HEK293 (cell line): Measurements from ENCODE around the gene WDR11.

ENCODE experiments used
- FEZF1 ChIP-seq: fragments of 450-650 bp; formaldehyde crosslinking; IDR thresholded peaks from 2 replicates; pipeline ENCODE4 v1.5.1; 2016; ENCODE audit warnings: missing biosample characterization, missing genetic modification characterization
- MYNN ChIP-seq: fragments of 450-650 bp; formaldehyde crosslinking; IDR thresholded peaks from 2 replicates; pipeline ENCODE4 v1.5.1; 2016; ENCODE audit warnings: missing biosample characterization, missing genetic modification characterization, borderline replicate concordance
- ZBTB20 ChIP-seq: fragments of 450-650 bp; formaldehyde crosslinking; IDR thresholded peaks from 2 replicates; pipeline ENCODE4 v1.5.1; 2016; ENCODE audit warnings: missing biosample characterization, missing genetic modification characterization
- ZFP69B ChIP-seq: fragments of 450-650 bp; formaldehyde crosslinking; IDR thresholded peaks from 2 replicates; pipeline ENCODE4 v1.5.1; 2016; ENCODE audit warnings: missing biosample characterization, missing genetic modification characterization
- ZNF112 ChIP-seq: fragments of 450-650 bp; formaldehyde crosslinking; IDR thresholded peaks from 2 replicates; pipeline ENCODE4 v1.5.0; 2017; ENCODE audit warnings: missing biosample characterization, missing genetic modification characterization
- ZNF133 ChIP-seq: fragments of 450-650 bp; formaldehyde crosslinking; IDR thresholded peaks from 2 replicates; pipeline ENCODE4 v1.5.1; 2016; ENCODE audit warnings: missing biosample characterization, missing genetic modification characterization
- ZNF155 ChIP-seq: fragments of 450-650 bp; formaldehyde crosslinking; IDR thresholded peaks from 2 replicates; pipeline ENCODE4 v1.5.1; 2016; ENCODE audit warnings: missing biosample characterization, missing genetic modification characterization
- ZNF211 ChIP-seq: fragments of 450-650 bp; formaldehyde crosslinking; IDR thresholded peaks from 2 replicates; pipeline ENCODE4 v1.5.1; 2016; ENCODE audit warnings: low read depth, missing biosample characterization, missing genetic modification characterization
- ZNF266 ChIP-seq: fragments of 450-650 bp; formaldehyde crosslinking; IDR thresholded peaks from 2 replicates; pipeline ENCODE4 v1.5.1; 2016; ENCODE audit warnings: missing biosample characterization, missing genetic modification characterization, low read depth
- ZNF394 ChIP-seq: fragments of 450-650 bp; formaldehyde crosslinking; IDR thresholded peaks from 2 replicates; pipeline ENCODE4 v1.5.1; 2016; ENCODE audit warnings: missing biosample characterization, missing genetic modification characterization, mild to moderate bottlenecking, moderate library complexity, borderline replicate concordance
- ZNF473 ChIP-seq: fragments of 450-650 bp; formaldehyde crosslinking; IDR thresholded peaks from 2 replicates; pipeline ENCODE4 v1.5.1; 2017; ENCODE audit warnings: missing biosample characterization, missing genetic modification characterization
- ZNF549 ChIP-seq: fragments of 450-650 bp; IDR thresholded peaks from 2 replicates; pipeline ENCODE4 v1.5.1; 2018; ENCODE audit warnings: missing biosample characterization, missing genetic modification characterization, mild to moderate bottlenecking, inconsistent platforms, moderate library complexity
- ZNF654 ChIP-seq: fragments of 450-650 bp; formaldehyde crosslinking; IDR thresholded peaks from 2 replicates; pipeline ENCODE4 v1.5.1; 2016; ENCODE audit warnings: low read depth, missing biosample characterization, missing genetic modification characterization
- ZNF843 ChIP-seq: fragments of 450-650 bp; formaldehyde crosslinking; IDR thresholded peaks from 2 replicates; pipeline ENCODE4 v1.5.1; 2016; ENCODE audit warnings: missing biosample characterization, missing genetic modification characterization
- TF ChIP-seq, protein P1 (sequence below): fragments of 450-650 bp; formaldehyde crosslinking; IDR thresholded peaks from 2 replicates; pipeline ENCODE4 v1.5.0; 2017; ENCODE audit warnings: missing biosample characterization, missing genetic modification characterization, borderline replicate concordance
- TF ChIP-seq, protein P2 (sequence below): fragments of 450-650 bp; formaldehyde crosslinking; IDR thresholded peaks from 2 replicates; pipeline ENCODE4 v1.5.1; 2016; ENCODE audit warnings: missing biosample characterization, missing genetic modification characterization
- TF ChIP-seq, protein P3 (sequence below): fragments of 450-650 bp; formaldehyde crosslinking; IDR thresholded peaks from 2 replicates; pipeline ENCODE4 v1.5.1; 2017; ENCODE audit warnings: missing biosample characterization, mild to moderate bottlenecking, missing genetic modification characterization, moderate library complexity
- TF ChIP-seq, protein P4 (sequence below): fragments of 450-650 bp; formaldehyde crosslinking; IDR thresholded peaks from 2 replicates; pipeline ENCODE4 v1.5.1; 2016; ENCODE audit warnings: missing biosample characterization, missing genetic modification characterization
- TF ChIP-seq, protein P5 (sequence below): fragments of 450-650 bp; formaldehyde crosslinking; IDR thresholded peaks from 2 replicates; pipeline ENCODE4 v1.5.1; 2016; ENCODE audit warnings: missing biosample characterization, missing genetic modification characterization, low read depth
- TF ChIP-seq, protein P6 (sequence below): fragments of 450-650 bp; formaldehyde crosslinking; IDR thresholded peaks from 2 replicates; pipeline ENCODE4 v1.5.1; 2016; ENCODE audit warnings: missing biosample characterization, missing genetic modification characterization, borderline replicate concordance

WDR11 gene

DNA sequence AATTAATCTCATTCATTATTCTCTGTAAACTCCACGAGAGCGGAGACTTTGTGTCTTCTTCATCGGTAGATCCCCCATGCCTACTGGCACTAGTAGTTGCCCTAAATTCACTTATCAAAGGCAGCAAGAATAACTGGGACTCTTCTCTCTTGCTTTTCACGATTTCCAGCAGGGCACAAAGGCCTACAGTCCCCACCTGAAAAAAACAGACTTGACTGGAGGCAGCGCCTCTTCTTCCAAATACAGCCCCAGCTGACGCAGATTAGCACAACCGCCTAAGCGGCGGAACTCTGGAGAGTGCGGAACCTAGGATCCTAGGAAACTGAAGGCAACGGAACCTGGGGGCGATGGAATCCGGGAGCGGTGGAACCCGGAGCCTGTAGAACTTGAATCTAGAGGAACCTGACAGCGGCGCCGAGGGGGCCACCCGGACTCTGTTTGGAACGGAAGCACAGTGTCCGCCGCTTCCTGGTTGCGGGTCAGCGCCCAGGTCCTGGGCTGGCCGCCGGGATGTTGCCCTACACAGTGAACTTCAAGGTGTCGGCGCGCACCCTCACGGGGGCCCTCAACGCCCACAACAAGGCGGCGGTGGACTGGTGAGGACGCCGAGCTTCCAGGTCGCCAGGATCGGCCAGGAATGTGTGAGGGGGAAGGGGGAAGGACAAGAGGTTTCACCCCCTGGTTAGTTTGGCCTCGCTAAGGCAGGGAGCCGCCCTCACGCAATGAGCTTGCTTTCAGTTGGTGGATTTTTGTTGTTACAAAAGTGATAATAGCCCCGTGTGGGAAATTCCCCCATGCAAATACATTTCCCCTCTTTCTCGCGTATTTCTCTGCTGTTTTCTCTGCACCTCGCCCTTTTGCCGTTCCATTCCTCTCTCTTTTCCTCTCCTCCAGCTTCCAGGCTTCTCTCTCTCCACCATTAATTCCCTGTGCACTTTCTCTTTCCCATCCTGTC, at the start of gene WDR11 (continued):
- TF ChIP-seq, protein P1, sequence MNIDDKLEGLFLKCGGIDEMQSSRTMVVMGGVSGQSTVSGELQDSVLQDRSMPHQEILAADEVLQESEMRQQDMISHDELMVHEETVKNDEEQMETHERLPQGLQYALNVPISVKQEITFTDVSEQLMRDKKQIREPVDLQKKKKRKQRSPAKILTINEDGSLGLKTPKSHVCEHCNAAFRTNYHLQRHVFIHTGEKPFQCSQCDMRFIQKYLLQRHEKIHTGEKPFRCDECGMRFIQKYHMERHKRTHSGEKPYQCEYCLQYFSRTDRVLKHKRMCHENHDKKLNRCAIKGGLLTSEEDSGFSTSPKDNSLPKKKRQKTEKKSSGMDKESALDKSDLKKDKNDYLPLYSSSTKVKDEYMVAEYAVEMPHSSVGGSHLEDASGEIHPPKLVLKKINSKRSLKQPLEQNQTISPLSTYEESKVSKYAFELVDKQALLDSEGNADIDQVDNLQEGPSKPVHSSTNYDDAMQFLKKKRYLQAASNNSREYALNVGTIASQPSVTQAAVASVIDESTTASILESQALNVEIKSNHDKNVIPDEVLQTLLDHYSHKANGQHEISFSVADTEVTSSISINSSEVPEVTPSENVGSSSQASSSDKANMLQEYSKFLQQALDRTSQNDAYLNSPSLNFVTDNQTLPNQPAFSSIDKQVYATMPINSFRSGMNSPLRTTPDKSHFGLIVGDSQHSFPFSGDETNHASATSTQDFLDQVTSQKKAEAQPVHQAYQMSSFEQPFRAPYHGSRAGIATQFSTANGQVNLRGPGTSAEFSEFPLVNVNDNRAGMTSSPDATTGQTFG (tag by site-specific recombination) = 0 out of 2 replicates have a peak, but pooled peaks have one; percentile 17
- TF ChIP-seq ZFP69B (tag by site-specific recombination) (peak; percentile 86), ZNF155 (tag by site-specific recombination) (no peak), ZNF133 (no peak), ZNF549 (tag by site-specific recombination) (no peak), FEZF1 (tag by site-specific recombination) (no peak; the same call in 1 of the 2 replicates), ZNF394 (tag by site-specific recombination) (peak; percentile 79), ZNF654 (tag by site-specific recombination) (peak; percentile 25), ZBTB20 (peak; percentile 85; the same call in 1 of the 2 replicates), ZNF112 (tag by site-specific recombination) (no peak), ZNF843 (tag by site-specific recombination) (peak; percentile 63), ZNF266 (no peak), ZNF211 (no peak), MYNN (0 out of 2 replicates have a peak, but pooled peaks have one; percentile 30), ZNF473 (tag by site-specific recombination) (no peak)
- TF ChIP-seq, protein P2, sequence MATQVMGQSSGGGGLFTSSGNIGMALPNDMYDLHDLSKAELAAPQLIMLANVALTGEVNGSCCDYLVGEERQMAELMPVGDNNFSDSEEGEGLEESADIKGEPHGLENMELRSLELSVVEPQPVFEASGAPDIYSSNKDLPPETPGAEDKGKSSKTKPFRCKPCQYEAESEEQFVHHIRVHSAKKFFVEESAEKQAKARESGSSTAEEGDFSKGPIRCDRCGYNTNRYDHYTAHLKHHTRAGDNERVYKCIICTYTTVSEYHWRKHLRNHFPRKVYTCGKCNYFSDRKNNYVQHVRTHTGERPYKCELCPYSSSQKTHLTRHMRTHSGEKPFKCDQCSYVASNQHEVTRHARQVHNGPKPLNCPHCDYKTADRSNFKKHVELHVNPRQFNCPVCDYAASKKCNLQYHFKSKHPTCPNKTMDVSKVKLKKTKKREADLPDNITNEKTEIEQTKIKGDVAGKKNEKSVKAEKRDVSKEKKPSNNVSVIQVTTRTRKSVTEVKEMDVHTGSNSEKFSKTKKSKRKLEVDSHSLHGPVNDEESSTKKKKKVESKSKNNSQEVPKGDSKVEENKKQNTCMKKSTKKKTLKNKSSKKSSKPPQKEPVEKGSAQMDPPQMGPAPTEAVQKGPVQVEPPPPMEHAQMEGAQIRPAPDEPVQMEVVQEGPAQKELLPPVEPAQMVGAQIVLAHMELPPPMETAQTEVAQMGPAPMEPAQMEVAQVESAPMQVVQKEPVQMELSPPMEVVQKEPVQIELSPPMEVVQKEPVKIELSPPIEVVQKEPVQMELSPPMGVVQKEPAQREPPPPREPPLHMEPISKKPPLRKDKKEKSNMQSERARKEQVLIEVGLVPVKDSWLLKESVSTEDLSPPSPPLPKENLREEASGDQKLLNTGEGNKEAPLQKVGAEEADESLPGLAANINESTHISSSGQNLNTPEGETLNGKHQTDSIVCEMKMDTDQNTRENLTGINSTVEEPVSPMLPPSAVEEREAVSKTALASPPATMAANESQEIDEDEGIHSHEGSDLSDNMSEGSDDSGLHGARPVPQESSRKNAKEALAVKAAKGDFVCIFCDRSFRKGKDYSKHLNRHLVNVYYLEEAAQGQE (tag by site-specific recombination) = peak; percentile 72; the same call in 1 of the 2 replicates
- TF ChIP-seq, protein P3, sequence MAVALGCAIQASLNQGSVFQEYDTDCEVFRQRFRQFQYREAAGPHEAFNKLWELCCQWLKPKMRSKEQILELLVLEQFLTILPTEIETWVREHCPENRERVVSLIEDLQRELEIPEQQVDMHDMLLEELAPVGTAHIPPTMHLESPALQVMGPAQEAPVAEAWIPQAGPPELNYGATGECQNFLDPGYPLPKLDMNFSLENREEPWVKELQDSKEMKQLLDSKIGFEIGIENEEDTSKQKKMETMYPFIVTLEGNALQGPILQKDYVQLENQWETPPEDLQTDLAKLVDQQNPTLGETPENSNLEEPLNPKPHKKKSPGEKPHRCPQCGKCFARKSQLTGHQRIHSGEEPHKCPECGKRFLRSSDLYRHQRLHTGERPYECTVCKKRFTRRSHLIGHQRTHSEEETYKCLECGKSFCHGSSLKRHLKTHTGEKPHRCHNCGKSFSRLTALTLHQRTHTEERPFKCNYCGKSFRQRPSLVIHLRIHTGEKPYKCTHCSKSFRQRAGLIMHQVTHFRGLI (tag by site-specific recombination) = peak; percentile 60
- TF ChIP-seq, protein P4, sequence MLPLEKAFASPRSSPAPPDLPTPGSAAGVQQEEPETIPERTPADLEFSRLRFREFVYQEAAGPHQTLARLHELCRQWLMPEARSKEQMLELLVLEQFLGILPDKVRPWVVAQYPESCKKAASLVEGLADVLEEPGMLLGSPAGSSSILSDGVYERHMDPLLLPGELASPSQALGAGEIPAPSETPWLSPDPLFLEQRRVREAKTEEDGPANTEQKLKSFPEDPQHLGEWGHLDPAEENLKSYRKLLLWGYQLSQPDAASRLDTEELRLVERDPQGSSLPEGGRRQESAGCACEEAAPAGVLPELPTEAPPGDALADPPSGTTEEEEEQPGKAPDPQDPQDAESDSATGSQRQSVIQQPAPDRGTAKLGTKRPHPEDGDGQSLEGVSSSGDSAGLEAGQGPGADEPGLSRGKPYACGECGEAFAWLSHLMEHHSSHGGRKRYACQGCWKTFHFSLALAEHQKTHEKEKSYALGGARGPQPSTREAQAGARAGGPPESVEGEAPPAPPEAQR (tag by site-specific recombination) = peak; percentile 82; the same call in 1 of the 2 replicates
- TF ChIP-seq, protein P5, sequence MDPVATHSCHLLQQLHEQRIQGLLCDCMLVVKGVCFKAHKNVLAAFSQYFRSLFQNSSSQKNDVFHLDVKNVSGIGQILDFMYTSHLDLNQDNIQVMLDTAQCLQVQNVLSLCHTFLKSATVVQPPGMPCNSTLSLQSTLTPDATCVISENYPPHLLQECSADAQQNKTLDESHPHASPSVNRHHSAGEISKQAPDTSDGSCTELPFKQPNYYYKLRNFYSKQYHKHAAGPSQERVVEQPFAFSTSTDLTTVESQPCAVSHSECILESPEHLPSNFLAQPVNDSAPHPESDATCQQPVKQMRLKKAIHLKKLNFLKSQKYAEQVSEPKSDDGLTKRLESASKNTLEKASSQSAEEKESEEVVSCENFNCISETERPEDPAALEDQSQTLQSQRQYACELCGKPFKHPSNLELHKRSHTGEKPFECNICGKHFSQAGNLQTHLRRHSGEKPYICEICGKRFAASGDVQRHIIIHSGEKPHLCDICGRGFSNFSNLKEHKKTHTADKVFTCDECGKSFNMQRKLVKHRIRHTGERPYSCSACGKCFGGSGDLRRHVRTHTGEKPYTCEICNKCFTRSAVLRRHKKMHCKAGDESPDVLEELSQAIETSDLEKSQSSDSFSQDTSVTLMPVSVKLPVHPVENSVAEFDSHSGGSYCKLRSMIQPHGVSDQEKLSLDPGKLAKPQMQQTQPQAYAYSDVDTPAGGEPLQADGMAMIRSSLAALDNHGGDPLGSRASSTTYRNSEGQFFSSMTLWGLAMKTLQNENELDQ (tag by site-specific recombination) = no peak
- TF ChIP-seq, protein P6, sequence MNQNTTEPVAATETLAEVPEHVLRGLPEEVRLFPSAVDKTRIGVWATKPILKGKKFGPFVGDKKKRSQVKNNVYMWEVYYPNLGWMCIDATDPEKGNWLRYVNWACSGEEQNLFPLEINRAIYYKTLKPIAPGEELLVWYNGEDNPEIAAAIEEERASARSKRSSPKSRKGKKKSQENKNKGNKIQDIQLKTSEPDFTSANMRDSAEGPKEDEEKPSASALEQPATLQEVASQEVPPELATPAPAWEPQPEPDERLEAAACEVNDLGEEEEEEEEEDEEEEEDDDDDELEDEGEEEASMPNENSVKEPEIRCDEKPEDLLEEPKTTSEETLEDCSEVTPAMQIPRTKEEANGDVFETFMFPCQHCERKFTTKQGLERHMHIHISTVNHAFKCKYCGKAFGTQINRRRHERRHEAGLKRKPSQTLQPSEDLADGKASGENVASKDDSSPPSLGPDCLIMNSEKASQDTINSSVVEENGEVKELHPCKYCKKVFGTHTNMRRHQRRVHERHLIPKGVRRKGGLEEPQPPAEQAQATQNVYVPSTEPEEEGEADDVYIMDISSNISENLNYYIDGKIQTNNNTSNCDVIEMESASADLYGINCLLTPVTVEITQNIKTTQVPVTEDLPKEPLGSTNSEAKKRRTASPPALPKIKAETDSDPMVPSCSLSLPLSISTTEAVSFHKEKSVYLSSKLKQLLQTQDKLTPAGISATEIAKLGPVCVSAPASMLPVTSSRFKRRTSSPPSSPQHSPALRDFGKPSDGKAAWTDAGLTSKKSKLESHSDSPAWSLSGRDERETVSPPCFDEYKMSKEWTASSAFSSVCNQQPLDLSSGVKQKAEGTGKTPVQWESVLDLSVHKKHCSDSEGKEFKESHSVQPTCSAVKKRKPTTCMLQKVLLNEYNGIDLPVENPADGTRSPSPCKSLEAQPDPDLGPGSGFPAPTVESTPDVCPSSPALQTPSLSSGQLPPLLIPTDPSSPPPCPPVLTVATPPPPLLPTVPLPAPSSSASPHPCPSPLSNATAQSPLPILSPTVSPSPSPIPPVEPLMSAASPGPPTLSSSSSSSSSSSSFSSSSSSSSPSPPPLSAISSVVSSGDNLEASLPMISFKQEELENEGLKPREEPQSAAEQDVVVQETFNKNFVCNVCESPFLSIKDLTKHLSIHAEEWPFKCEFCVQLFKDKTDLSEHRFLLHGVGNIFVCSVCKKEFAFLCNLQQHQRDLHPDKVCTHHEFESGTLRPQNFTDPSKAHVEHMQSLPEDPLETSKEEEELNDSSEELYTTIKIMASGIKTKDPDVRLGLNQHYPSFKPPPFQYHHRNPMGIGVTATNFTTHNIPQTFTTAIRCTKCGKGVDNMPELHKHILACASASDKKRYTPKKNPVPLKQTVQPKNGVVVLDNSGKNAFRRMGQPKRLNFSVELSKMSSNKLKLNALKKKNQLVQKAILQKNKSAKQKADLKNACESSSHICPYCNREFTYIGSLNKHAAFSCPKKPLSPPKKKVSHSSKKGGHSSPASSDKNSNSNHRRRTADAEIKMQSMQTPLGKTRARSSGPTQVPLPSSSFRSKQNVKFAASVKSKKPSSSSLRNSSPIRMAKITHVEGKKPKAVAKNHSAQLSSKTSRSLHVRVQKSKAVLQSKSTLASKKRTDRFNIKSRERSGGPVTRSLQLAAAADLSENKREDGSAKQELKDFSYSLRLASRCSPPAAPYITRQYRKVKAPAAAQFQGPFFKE (tag by site-specific recombination) = no peak
